SK-N-SH treated with all-trans-retinoic acid at 6 μM for 48 hours (cell line): Measurements from ENCODE around the gene THRB.

Source experiments
- ATAC-seq: fragments of 200-7000 bp; cut with Tn5 transposase; 3 replicates; pipeline ENCODE4 v1.9.1; 2020; ENCODE audit warnings: mild to moderate bottlenecking, moderate library complexity
- ARNTL ChIP-seq: fragments of 450-650 bp; formaldehyde crosslinking; IDR thresholded peaks from 2 replicates; pipeline ENCODE4 v1.5.0; 2020; ENCODE audit warnings: low read depth, mild to moderate bottlenecking, moderate library complexity, borderline replicate concordance
- CSDC2 ChIP-seq: fragments of 250-450 bp; sonication (Bioruptor Pico); IDR thresholded peaks from 2 replicates; pipeline ENCODE4 v1.5.0; 2020; ENCODE audit warnings: mild to moderate bottlenecking, moderate library complexity
- OSR1 ChIP-seq: fragments of 250-450 bp; sonication (Bioruptor Pico); IDR thresholded peaks from 2 replicates; pipeline ENCODE4 v1.8.0; 2022; ENCODE audit warnings: moderate library complexity, mild to moderate bottlenecking, inconsistent platforms
- PPARA ChIP-seq: fragments of 250-450 bp; sonication (Bioruptor Pico); IDR thresholded peaks from 2 replicates; pipeline ENCODE4 v1.5.0; 2020; ENCODE audit warnings: mild to moderate bottlenecking, borderline replicate concordance
- SNAI2 ChIP-seq: fragments of 250-450 bp; sonication (Bioruptor Pico); IDR thresholded peaks from 2 replicates; pipeline ENCODE4 v1.5.0; 2020; ENCODE audit warnings: mild to moderate bottlenecking, moderate library complexity
- TCF4 ChIP-seq: fragments of 250-450 bp; sonication (Bioruptor Pico); IDR thresholded peaks from 2 replicates; pipeline ENCODE4 v1.8.0; 2021; ENCODE audit warnings: mild to moderate bottlenecking, moderate library complexity, borderline replicate concordance
- ZFP3 ChIP-seq: fragments of 250-450 bp; sonication (Bioruptor Pico); IDR thresholded peaks from 2 replicates; pipeline ENCODE4 v1.5.0; 2020; ENCODE audit warnings: mild to moderate bottlenecking, moderate library complexity
- ZFP30 ChIP-seq: fragments of 450-650 bp; formaldehyde crosslinking; IDR thresholded peaks from 2 replicates; pipeline ENCODE4 v1.5.0; 2022; ENCODE audit warnings: mild to moderate bottlenecking, moderate library complexity
- TF ChIP-seq, protein P1 (sequence below): fragments of 250-450 bp; sonication (Bioruptor Pico); IDR thresholded peaks from 2 replicates; pipeline ENCODE4 v1.5.1; 2020; ENCODE audit warnings: low read depth, mild to moderate bottlenecking, moderate library complexity
- TF ChIP-seq, protein P2 (sequence below): fragments of 250-450 bp; sonication (Bioruptor Pico); IDR thresholded peaks from 2 replicates; pipeline ENCODE4 v1.5.0; 2020; ENCODE audit warnings: mild to moderate bottlenecking, moderate library complexity

THRB gene

GRCh38 chr3:24069045-24069444, 425.6 kb downstream of the THRB start (continued):
- TF ChIP-seq, protein P1, sequence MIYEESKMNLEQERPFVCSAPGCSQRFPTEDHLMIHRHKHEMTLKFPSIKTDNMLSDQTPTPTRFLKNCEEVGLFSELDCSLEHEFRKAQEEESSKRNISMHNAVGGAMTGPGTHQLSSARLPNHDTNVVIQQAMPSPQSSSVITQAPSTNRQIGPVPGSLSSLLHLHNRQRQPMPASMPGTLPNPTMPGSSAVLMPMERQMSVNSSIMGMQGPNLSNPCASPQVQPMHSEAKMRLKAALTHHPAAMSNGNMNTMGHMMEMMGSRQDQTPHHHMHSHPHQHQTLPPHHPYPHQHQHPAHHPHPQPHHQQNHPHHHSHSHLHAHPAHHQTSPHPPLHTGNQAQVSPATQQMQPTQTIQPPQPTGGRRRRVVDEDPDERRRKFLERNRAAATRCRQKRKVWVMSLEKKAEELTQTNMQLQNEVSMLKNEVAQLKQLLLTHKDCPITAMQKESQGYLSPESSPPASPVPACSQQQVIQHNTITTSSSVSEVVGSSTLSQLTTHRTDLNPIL (CRISPR knock-in tag): no peak
- no peak for TF ChIP-seq CSDC2 (CRISPR knock-in tag)

DNA sequence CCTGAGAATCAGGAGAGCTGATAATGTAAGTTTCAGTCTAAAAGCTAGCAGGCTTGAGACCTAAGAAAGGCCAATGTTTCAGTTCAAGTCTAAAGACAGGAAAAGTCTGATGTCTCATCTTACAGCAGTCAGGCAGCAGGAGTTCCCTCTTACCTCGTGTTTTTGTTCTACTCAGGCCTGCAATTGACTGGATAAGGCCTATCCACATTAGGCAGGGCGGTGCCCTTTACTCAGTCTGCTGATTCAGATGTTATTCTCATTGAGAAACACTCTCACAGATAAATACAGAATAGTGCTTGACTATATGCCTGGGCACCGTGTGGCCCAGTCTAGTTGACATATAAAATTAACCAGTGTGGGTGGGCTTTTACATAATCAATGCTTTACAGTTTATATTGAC, 427.2 kb downstream of the THRB start:
- TF ChIP-seq ZFP3 (CRISPR knock-in tag) (no peak), ARNTL (CRISPR knock-in tag) (no peak), ZFP30 (CRISPR knock-in tag) (no peak), SNAI2 (CRISPR knock-in tag) (no peak), PPARA (CRISPR knock-in tag) (no peak), OSR1 (no peak), TCF4 (CRISPR knock-in tag) (no peak)
- TF ChIP-seq, protein P1 (CRISPR knock-in tag): no peak
- TF ChIP-seq, protein P2, sequence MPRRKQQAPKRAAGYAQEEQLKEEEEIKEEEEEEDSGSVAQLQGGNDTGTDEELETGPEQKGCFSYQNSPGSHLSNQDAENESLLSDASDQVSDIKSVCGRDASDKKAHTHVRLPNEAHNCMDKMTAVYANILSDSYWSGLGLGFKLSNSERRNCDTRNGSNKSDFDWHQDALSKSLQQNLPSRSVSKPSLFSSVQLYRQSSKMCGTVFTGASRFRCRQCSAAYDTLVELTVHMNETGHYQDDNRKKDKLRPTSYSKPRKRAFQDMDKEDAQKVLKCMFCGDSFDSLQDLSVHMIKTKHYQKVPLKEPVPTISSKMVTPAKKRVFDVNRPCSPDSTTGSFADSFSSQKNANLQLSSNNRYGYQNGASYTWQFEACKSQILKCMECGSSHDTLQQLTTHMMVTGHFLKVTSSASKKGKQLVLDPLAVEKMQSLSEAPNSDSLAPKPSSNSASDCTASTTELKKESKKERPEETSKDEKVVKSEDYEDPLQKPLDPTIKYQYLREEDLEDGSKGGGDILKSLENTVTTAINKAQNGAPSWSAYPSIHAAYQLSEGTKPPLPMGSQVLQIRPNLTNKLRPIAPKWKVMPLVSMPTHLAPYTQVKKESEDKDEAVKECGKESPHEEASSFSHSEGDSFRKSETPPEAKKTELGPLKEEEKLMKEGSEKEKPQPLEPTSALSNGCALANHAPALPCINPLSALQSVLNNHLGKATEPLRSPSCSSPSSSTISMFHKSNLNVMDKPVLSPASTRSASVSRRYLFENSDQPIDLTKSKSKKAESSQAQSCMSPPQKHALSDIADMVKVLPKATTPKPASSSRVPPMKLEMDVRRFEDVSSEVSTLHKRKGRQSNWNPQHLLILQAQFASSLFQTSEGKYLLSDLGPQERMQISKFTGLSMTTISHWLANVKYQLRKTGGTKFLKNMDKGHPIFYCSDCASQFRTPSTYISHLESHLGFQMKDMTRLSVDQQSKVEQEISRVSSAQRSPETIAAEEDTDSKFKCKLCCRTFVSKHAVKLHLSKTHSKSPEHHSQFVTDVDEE (CRISPR knock-in tag): no peak
- ATAC-seq: no peak
